Measurements from ENCODE around the gene ART1. TPM values are rescaled to one million over a fixed set of nuclear protein-coding genes. Genes with fewer than 3 reads are reported as not detected.
"Not testable (repeated sequence)": the region's sequence is repeated elsewhere in the genome, so short reads cannot be mapped to it uniquely, and the experiment has no call there.

Gene ART1, protein sequence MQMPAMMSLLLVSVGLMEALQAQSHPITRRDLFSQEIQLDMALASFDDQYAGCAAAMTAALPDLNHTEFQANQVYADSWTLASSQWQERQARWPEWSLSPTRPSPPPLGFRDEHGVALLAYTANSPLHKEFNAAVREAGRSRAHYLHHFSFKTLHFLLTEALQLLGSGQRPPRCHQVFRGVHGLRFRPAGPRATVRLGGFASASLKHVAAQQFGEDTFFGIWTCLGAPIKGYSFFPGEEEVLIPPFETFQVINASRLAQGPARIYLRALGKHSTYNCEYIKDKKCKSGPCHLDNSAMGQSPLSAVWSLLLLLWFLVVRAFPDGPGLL
- total RNA-seq: not detected

DNA sequence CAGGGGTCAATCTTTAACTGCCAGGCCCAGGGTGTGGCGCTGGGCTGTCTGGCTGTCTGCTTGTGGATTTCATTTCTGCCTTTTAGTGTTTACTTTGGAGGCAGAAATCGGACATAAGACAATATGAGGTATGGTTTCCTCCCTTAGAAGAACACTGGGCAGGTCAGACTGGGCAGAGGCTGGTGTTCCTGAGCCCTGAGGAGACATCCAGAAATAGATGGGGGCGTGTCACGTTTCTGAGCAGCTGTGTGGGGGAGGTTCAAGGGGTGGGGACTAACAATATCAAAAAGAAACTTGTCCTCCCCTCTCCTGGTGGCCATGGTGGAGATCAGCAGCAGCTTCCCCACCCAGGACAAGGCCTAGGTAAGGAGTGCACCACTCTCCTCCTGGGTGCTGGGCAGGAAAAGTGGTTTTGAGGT is at the start of gene ART1:
Gene ART1 (plus strand): TSS at position 312 of the 419 bp plus-strand sequence. CDS start 14,086 bp downstream, outside the sequence.
- no peak for DNase-seq

DNA sequence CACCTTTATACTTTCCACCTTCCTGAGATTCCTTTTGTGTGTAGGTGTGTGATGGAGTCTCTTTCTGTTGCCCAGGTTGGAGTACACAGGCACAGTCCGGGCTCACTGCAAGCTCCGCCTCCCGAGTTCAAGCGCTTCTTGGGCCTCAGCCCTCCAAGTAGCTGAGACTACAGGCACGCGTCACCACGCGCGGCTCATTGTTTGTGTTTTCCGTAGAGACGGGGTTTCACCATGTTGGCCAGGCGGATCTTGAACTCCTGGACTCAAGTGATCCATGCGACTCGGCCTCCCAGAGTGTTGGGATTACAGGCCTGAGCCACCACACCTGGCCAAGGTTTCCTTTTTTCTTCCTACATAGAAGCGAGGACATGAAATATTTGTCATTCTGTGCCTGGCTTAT is 47.2 kb upstream of the ART1 start:
- not testable (repeated sequence) for H3K4me1 ChIP-seq, H3K27me3 ChIP-seq, DNase-seq, H3K36me3 ChIP-seq, H3K4me3 ChIP-seq, H3K27ac ChIP-seq, H3K9me3 ChIP-seq

More for the DNA sequence above, at the start of gene ART1:
- Histone ChIP-seq H3K27ac (no peak within 1 kb of the TSS), H3K9me3 (no peaks in the 10 kb centered on the region), H3K4me3 (no peak within 1 kb of the TSS), H3K36me3 (no peaks in the 10 kb centered on the region), H3K4me1 (peaks cover 0 to 15% (median 5%) of the 10 kb centered on the region in 4 donors), H3K27me3 (peaks cover 0 to 3% of the 10 kb centered on the region in 2 donors)
- TF ChIP-seq, protein P1, sequence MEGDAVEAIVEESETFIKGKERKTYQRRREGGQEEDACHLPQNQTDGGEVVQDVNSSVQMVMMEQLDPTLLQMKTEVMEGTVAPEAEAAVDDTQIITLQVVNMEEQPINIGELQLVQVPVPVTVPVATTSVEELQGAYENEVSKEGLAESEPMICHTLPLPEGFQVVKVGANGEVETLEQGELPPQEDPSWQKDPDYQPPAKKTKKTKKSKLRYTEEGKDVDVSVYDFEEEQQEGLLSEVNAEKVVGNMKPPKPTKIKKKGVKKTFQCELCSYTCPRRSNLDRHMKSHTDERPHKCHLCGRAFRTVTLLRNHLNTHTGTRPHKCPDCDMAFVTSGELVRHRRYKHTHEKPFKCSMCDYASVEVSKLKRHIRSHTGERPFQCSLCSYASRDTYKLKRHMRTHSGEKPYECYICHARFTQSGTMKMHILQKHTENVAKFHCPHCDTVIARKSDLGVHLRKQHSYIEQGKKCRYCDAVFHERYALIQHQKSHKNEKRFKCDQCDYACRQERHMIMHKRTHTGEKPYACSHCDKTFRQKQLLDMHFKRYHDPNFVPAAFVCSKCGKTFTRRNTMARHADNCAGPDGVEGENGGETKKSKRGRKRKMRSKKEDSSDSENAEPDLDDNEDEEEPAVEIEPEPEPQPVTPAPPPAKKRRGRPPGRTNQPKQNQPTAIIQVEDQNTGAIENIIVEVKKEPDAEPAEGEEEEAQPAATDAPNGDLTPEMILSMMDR (IDR thresholded peaks at IDR 0.05): peak in 1 of 6 experiments; percentile 9
- no peak for TF ChIP-seq POLR2A (IDR thresholded peaks at IDR 0.05)

DNA sequence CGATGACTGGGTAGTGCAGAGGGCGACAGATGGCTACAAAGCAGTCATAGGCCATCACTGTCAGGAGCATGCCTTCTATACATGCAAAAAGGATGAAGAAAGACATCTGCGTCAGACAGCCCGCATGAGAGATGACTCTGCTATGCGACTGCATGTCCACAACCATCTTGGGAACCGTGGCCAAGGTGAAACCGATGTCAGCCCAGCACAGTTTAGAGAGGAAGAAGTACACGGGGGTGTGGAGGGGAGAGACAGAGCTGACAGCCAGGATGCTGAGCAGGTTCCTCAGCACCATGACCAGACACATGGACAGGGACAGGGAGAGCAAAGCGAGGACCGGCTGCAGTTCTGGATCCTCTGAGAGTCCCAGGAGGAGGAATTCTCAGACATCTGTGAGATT is 44.7 kb upstream of the ART1 start:
- not testable (repeated sequence) for H3K9me3 ChIP-seq, H3K27me3 ChIP-seq, H3K4me1 ChIP-seq, H3K36me3 ChIP-seq, DNase-seq, H3K27ac ChIP-seq, H3K4me3 ChIP-seq

DNA sequence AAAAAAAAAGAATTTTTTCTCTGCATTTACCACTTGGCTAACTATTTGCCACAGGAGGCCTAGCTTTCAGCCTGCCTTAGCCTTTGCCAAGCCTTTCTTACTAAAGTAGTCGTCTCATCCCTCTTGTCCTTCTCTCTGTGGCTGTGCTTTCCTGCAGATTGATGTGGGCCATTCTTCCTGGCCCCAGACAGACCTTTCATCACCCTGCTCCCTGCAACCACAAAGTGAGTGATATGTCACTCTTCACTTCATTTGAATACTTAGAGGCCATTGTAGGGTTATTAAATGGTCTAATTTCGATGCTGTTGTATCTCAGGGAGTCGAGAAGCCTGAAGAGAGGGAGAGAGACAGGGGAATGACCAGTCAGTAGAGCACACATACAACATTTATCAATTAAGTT is 40.8 kb upstream of the ART1 start:
- Histone ChIP-seq H3K4me3 (no peak overlapping the region), H3K36me3 (no peaks in the 10 kb centered on the region), H3K9me3 (no peaks in the 10 kb centered on the region), H3K27me3 (no peaks in the 10 kb centered on the region), H3K27ac (no peak overlapping the region), H3K4me1 (no peaks in the 10 kb centered on the region)
- no peak for DNase-seq
- TF ChIP-seq POLR2A (IDR thresholded peaks at IDR 0.05): no peak
- TF ChIP-seq, protein P1 (IDR thresholded peaks at IDR 0.05): no peak

DNA sequence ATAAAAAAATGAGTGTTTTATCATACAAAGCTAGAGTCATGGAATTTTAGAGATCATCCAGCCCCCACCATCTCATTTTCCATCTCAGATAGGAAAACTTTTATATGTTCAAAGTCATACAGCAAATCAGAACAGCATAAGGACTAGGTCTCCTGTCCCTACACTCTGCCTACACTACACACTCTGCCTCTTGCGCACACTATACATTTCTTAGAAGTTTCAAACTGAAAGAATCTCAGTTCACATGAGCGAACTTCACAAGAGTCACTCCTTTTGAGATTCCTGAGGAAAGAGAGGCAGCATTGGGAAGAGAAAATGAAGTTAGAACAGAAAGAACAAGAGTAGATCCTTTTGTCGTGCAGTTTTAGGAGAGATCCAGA is 39.7 kb upstream of the ART1 start:
- DNase-seq: no peak
- Histone ChIP-seq H3K4me3 (no peak overlapping the region), H3K36me3 (no peaks in the 10 kb centered on the region), H3K4me1 (no peaks in the 10 kb centered on the region), H3K9me3 (no peaks in the 10 kb centered on the region), H3K27ac (peak overlapping the region in 2 of 4 donors; percentile 54 to 81), H3K27me3 (no peaks in the 10 kb centered on the region)
- TF ChIP-seq, protein P1 (IDR thresholded peaks at IDR 0.05): no peak
- TF ChIP-seq POLR2A (IDR thresholded peaks at IDR 0.05): no peak

DNA sequence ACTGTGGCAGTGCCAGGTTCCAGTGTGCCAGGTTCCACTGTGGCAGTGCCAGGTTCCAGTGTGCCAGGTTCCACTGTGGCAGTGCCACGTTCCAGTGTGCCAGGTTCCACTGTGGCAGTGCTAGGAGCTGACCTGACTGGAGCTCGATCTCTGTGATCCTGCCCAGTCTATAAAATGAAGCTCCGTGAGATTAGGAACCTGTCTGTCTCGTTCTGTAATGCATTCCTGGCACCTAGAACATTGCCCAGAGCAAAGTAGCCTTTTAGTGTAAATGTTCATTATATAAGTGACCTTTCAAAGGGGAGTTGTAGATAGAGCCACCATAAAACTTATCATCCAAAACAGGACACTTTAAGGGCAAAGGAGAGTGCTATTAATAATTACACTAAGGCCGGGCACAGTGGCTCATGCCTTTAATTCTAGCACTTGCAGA is 39.1 kb upstream of the ART1 start:
- peak in 1 of 3 donors; percentile 57 for DNase-seq
- no peaks in the 10 kb centered on the region for H3K4me1 ChIP-seq
- peak in 1 of 2 donors; percentile 37 for TF ChIP-seq POLR2A (IDR thresholded peaks at IDR 0.05)
- TF ChIP-seq, protein P1 (IDR thresholded peaks at IDR 0.05): peak in 2 of 6 experiments; percentile 14 to 19

More for the DNA sequence above, 39.1 kb upstream of the ART1 start:
- Histone ChIP-seq H3K9me3 (no peaks in the 10 kb centered on the region), H3K27me3 (no peaks in the 10 kb centered on the region), H3K36me3 (no peaks in the 10 kb centered on the region), H3K27ac (peak overlapping the region in 2 of 4 donors; percentile 54 to 81), H3K4me3 (no peak overlapping the region)

Data from Peyer's patch (tissue), 4 donors.